ENCODE results near the gene NRXN2. TPM values are rescaled to one million over a fixed set of nuclear protein-coding genes. Genes with fewer than 3 reads are reported as not detected.
A peak's percentile ranks its signal among the peaks of the same experiment; 100 is the strongest.

Gene NRXN2
- total RNA-seq, 1 donor from 2014 or later, result 10.0 TPM

DNA sequence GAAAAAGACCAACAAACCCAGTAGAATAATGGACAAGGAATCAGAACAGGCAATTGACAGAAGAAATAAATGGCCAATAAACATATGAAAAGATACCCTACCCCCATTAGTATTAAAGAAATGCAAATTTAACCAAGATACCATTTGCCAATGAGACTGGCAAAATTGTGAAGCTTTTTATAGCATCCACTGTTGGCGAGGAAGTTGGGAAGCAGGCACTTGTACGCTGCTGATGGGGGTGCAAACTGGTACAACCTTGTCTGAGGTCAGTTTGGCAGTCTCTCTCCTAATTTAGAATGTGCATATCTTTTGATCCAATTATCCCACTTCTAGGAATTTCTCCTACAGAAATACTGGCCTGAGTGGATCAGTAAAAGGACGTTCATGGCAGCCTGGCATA is 8.6 kb upstream of the NRXN2 start:
- Mint-ChIP-seq H3K27ac (ENCODE audit: unreplicated experiment) (no peak overlapping the region), H3K36me3 (ENCODE audit: low read depth) (no peaks in the 10 kb centered on the region), H3K27me3 (ENCODE audit: low read depth) (peaks cover 10% of the 10 kb centered on the region), H3K4me3 (no peak overlapping the region), H3K9me3 (peaks cover 4% of the 10 kb centered on the region), H3K4me1 (peaks cover 15% of the 10 kb centered on the region)
- TF ChIP-seq CTCF (conservative IDR thresholded peaks at IDR 0.05), result no peak
- no peak for DNase-seq (ENCODE audit: low read depth, low spot score)

- no peak for TF ChIP-seq CTCF (conservative IDR thresholded peaks at IDR 0.05)
- DNase-seq (ENCODE audit: low read depth, low spot score), result peak; percentile 59
- Mint-ChIP-seq H3K4me3 (peak overlapping the region; percentile 14), H3K9me3 (no peaks in the 10 kb centered on the region), H3K27me3 (ENCODE audit: low read depth) (peaks cover 10% of the 10 kb centered on the region), H3K36me3 (ENCODE audit: low read depth) (no peaks in the 10 kb centered on the region), H3K27ac (ENCODE audit: unreplicated experiment) (no peak overlapping the region), H3K4me1 (peaks cover 22% of the 10 kb centered on the region)
These were observed 6.9 kb upstream of the NRXN2 start for GRCh38 chr11:64729851-64730382.

- Mint-ChIP-seq H3K9me3 (no peaks in the 10 kb centered on the region), H3K4me1 (peaks cover 32% of the 10 kb centered on the region), H3K4me3 (no peak overlapping the region), H3K36me3 (ENCODE audit: low read depth) (no peaks in the 10 kb centered on the region), H3K27me3 (ENCODE audit: low read depth) (peaks cover 16% of the 10 kb centered on the region), H3K27ac (ENCODE audit: unreplicated experiment) (no peak overlapping the region)
- DNase-seq (ENCODE audit: low read depth, low spot score), result no peak
- TF ChIP-seq CTCF (conservative IDR thresholded peaks at IDR 0.05), result no peak
These were observed 5.9 kb upstream of the NRXN2 start for GRCh38 chr11:64728757-64729365.

DNA sequence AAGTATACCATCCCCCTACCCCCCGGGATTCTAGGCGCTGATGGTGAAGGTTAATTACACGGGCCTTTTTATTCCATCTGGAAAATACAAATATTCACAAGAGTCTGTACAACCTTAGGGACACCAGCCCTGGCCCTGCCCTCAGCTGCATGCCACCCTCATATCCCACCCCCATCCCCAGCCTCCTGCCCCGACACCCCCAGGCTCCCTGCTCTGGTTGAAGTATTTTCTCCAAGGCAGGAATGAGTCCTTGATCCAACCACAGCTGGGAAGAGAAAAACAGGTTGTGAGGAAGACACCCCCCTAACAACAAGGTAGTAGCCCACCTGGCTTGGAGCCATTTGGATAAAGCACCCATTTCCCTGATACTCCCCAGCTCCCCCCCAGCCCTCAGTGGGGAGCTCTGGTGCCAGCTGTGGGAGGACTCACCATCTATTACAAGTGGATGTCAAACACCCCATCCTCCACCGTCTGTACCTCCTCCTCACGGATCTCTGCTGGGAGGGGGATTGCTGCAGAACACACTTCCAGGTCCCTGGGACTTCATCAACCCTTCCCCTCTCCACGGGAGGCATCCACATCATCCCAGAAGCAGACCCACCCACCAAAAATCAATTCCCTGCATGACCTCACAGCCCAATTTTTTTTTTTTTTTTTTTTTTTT is 4.0 kb upstream of the NRXN2 start:
- Mint-ChIP-seq H3K4me1 (peaks cover 32% of the 10 kb centered on the region), H3K36me3 (ENCODE audit: low read depth) (no peaks in the 10 kb centered on the region), H3K27me3 (ENCODE audit: low read depth) (peaks cover 24% of the 10 kb centered on the region), H3K9me3 (no peaks in the 10 kb centered on the region), H3K4me3 (peak overlapping the region; percentile 58), H3K27ac (ENCODE audit: unreplicated experiment) (no peak overlapping the region)
- no peak for DNase-seq (ENCODE audit: low read depth, low spot score)
- TF ChIP-seq CTCF (conservative IDR thresholded peaks at IDR 0.05), result no peak

- Mint-ChIP-seq H3K36me3 (ENCODE audit: low read depth) (no peaks in the 10 kb centered on the region), H3K9me3 (no peaks in the 10 kb centered on the region), H3K4me3 (peak overlapping the region; percentile 58), H3K4me1 (peaks cover 32% of the 10 kb centered on the region), H3K27me3 (ENCODE audit: low read depth) (peaks cover 32% of the 10 kb centered on the region), H3K27ac (ENCODE audit: unreplicated experiment) (no peak overlapping the region)
- TF ChIP-seq CTCF (conservative IDR thresholded peaks at IDR 0.05), result no peak
- DNase-seq (ENCODE audit: low read depth, low spot score), result no peak
These were observed 3.2 kb upstream of the NRXN2 start for GRCh38 chr11:64726211-64726641.
